NCI-H345 treated with DMSO at 0.1 percent for 48 hours (cell line): ENCODE results near the gene ACOT2.
"Not testable (repeated sequence)": the region's sequence is repeated elsewhere in the genome, so short reads cannot be mapped to it uniquely, and the experiment has no call there.

Experiments
- DNase-seq: peaks from one replicate; lab custom pipeline; 2025; ENCODE audit not compliant: unreplicated experiment; lab: John Stamatoyannopoulos, UW

The ACOT2 gene

GRCh38 chr14:73567951-73568885, 795 bp upstream of the ACOT2 start:
- no peak for DNase-seq

GRCh38 chr14:73568886-73569184, 178 bp upstream of the ACOT2 start:
- not testable (repeated sequence) for DNase-seq

- DNase-seq, result not testable (repeated sequence)
These were observed 1.9 kb downstream of the ACOT2 start for GRCh38 chr14:73570913-73571312.

GRCh38 chr14:73573034-73573433, 4.0 kb downstream of the ACOT2 start:
- DNase-seq, result not testable (repeated sequence)

- DNase-seq, result not testable (repeated sequence)
These were observed 4.7 kb downstream of the ACOT2 start for GRCh38 chr14:73573740-73574139.

GRCh38 chr14:73574251-73574650, 5.2 kb downstream of the ACOT2 start:
- DNase-seq, result not testable (repeated sequence)

GRCh38 chr14:73576391-73576790, 7.4 kb downstream of the ACOT2 start:
- no peak for DNase-seq

- not testable (repeated sequence) for DNase-seq
These were observed 8.2 kb downstream of the ACOT2 start for GRCh38 chr14:73577214-73577613.

GRCh38 chr14:73582102-73582979, 13.3 kb downstream of the ACOT2 start:
- not testable (repeated sequence) for DNase-seq

- DNase-seq, result no peak
These were observed 19.7 kb downstream of the ACOT2 start for GRCh38 chr14:73588695-73589094.

- DNase-seq, result no peak
These were observed 20.1 kb downstream of the ACOT2 start for GRCh38 chr14:73589116-73589515.

- not testable (repeated sequence) for DNase-seq
These were observed 21.6 kb downstream of the ACOT2 start for GRCh38 chr14:73590673-73591004.

- no peak for DNase-seq
These were observed 22.9 kb downstream of the ACOT2 start, which contains the start of gene ACOT4 for GRCh38 chr14:73591690-73592449. ACOT4 (plus strand) TSS chr14:73591873; CDS start chr14:73591960, 87 bp downstream.

- DNase-seq, result no peak
These were observed 25.5 kb downstream of the ACOT2 start for GRCh38 chr14:73594491-73594890.

GRCh38 chr14:73599499-73599898, 30.5 kb downstream of the ACOT2 start:
- no peak for DNase-seq

GRCh38 chr14:73602994-73603393, 34.0 kb downstream of the ACOT2 start:
- DNase-seq, result no peak

- no peak for DNase-seq
These were observed 37.3 kb downstream of the ACOT2 start for GRCh38 chr14:73606271-73606670.

- DNase-seq, result no peak
These were observed 38.2 kb downstream of the ACOT2 start for GRCh38 chr14:73607241-73607640.

- DNase-seq, result no peak
These were observed 41.7 kb downstream of the ACOT2 start for GRCh38 chr14:73610687-73611086.

- peak; percentile 30 for DNase-seq
These were observed 43.5 kb downstream of the ACOT2 start, which contains the start of gene ACOT6 for GRCh38 chr14:73612339-73613045. ACOT6 (plus strand) TSS chr14:73612517; CDS start chr14:73612572, 55 bp downstream.
